Brain pericyte (primary cell): ENCODE measurements around the gene LDLRAD4.

ENCODE experiments used
- DNase-seq: peaks from one replicate; pipeline ENCODE4 v3.0.0-alpha.2; 2012; ENCODE audit warnings: low read depth, low spot score

The LDLRAD4 gene

DNA sequence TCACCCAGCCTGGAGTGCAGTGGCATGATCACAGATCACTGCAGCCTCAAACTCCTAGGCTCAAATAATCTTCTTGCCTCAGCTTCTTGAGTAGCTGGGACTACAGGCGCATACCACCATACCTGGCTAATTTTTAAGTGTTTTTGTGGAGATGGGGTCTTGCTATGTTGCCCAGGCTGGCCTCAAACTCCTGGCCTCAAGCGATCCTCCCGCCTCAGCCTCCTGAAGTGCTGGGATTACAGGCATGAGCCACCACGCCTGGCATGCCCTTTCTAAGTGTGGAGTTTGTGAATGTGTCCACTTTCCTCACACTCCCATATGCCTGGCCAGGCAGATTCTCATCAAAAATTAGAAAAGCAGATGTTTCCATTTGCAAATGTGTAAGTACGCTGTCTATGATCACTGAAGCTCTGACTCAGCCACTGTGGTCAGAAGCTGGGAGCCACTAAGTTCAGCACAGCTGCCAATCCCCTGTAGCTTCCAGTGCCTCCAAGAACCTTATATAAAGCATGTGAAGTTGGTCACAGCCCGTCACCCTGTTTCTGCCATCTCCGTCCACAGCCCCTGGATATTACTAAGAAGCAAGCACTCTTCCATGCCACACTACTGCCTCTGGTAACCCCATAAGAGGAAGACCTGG is 352.4 kb downstream of the LDLRAD4 start:
- DNase-seq, result no peak

DNA sequence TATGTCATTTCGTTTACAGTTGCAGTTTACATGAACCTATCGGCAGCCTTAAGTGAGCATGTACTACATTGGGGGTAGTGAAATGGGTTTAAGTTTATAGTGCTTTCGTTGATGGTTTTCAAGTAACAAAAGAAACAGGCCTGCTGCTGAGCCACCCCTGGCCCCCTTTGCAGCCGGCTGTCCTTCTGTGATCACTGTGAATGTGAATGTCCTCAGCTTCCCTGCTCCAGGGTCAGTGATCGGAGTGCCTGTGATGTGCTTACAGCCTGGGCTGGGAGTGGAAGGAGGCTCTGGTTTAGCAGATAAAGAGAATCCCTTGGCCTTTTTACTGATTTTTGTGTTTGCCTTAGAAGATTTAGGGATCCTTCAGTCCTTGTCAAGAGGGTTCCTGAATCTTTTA is 353.6 kb downstream of the LDLRAD4 start:
- no peak for DNase-seq

DNA sequence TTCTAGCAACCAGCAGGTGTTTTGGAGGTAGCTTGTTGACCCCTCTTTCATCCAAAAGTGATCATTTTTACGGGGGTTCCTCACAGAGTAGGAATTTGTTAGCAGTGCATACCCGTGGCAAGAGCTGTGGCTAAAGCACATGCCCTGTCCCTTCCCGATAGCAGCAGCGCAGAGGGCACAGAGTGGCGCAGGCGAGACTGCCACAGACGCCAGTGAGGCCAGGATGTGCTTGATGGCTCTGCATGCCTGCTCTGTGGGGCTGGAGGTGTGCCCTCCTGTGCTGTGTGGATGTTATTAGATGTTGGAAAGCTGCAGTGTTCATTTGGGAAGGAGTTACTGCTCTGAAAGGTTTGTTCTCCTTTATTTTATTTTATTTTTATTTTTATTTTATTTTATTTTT is 354.2 kb downstream of the LDLRAD4 start:
- no peak for DNase-seq

DNA sequence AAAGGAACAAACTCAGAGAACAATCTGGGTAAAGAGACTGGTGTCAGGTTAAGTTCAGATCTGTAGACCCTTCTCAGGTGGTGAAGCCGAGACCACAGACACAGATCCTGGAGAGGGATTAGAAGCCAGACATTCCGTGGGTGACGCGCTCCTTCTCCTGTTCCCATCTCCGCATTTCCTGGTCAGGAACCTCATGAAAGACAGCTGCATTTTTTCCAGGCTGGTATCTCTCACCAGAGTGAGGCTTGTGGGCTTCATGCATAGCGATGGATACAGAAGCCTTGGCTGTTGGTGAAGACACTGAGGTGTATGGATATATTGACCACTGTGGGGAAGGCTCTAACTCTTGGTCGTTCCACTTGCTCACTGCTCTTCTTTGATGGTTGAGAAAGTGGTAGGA is 355.2 kb downstream of the LDLRAD4 start:
- DNase-seq, result no peak

DNA sequence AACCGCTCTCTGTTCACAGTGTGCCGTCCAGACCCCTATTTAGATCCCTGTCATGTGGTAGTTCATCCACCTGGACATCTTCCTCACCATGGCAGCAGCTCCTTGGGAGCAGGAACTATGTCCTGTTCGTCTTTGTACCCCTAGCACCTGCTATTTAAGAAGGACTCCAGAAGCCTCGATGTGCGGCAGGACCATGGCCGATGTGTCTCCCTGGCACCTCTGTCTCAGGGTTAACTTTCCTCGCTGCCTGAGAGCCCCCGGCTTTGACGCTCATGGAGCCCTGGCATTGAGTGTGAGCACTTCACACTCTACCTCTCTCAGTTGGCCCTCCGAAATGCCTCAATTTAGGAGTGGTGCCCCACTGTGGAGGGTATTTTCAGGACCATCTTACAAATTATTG is 355.8 kb downstream of the LDLRAD4 start:
- DNase-seq, result no peak

DNA sequence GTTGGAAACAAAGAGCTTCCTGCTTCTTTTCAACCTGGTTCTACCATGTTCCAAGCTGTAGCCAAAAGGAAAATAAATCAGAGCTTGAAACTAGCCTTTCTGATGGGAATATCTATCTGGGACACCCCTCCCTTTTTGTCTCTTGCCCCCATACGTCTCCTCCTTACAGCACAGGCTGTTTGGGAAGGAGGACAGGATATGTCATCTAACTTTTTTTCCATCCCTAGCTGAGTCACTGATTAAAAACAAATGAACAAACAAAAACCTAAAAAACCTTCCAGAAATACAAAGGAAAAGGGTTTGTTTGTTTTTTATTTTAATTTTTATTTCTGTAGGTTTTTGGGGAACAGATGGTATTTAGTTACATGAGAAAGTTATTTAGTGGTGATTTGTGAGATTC is 356.2 kb downstream of the LDLRAD4 start:
- DNase-seq, result no peak

DNA sequence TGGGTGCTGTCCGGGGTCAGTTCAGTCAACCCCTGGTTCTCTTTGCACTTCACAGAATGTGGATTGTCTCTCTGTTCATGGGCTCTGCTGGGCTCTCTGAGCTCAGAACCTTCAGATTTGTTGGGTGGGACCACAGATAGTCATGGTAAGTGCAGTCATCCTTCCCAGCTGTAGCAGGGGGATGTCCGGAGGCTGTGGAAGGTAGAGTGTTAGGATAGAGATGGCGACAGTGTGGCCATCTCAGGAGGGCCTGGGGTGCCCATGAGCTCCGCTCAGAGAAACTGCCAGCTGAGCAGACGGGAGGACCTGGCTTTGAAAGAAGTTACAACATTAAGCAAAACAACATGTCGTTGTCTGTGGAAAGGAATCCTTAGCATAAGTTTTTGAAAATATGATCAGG is 358.0 kb downstream of the LDLRAD4 start:
- DNase-seq, result no peak

DNA sequence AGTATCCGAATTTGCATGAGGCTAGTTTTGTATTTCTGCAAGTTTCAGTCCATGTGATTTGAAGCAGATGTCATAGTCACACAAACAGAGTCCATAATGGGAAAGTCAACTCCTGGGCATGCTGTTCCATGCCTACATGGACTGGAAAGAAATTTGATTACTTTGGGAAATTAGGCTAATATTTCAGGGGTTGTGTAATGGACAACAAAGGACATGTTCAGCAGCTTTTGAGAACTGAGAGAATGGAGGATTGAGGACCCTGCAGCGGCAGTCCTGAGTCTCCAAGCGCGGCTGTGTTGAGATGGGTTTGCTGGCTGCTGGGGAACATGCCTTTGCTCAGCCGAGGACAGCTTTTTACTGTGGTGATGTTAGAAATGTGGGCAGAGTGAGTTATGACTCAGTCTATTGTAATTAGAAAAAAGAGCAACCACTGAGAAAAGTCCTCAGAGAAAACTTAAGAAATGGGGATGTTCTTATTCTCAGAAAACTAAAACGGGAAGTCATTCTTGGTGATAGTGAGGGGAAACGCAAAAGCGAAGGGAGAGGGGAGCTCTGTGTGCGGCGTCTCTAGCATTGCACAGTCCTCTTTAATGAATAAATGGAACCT is 358.6 kb downstream of the LDLRAD4 start:
- DNase-seq, result no peak

DNA sequence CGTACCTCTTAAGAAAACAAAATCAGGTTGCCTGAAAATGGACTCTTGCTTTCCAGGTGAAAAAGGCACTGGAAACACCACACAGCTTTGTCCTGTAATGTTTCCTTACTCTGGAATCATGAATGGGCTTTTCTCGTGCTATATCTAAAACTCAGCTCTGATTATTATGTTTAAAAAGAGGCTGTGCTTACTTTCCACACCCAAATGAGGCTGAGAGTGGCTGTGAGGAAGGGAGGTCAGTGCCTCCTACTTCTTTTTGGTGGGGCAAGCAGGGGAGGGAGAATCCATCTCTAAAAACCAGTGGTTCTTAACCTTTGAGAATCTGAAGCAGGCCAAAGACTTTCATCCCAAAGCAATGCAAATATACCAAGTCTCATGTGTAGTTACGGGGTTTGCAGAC is 359.2 kb downstream of the LDLRAD4 start:
- no peak for DNase-seq

DNA sequence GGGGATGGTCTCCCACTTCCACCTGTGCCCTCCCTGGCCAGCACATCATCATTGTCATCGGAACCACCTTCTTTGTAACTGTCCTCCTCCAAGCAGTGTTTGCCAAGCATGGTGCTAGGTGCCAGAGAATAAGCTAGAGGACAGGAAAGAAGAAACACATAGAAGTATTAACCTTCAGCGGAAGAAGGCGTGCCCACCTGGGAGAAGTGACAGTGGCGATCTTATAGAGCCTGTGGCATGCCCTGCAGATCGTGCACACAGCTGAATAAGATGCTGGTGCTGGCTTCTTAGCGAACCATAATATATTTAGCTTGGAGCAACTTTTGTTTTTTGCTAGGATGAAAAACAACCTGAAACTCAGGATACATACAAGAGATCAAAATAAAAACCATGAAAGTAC is 359.8 kb downstream of the LDLRAD4 start:
- no peak for DNase-seq

DNA sequence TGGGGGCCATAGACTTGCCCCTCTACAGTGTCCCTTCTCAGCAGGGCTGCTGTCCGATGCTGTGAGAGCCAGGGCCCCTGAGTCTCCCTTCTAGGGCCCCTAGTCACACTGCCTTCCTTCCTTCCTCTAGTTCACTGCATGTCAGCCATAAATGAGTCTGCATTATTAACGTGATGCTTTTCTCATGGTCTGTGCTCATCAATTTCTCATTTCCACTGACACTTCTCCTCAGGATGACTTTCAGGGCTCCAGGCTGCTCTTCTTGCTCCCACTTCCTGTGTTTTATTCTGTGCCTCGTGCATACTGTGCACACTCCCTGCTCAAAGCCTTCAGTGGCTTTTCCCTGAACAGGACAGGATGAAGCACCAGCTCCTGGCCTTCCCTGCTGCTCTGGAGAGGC is 361.3 kb downstream of the LDLRAD4 start:
- no peak for DNase-seq

DNA sequence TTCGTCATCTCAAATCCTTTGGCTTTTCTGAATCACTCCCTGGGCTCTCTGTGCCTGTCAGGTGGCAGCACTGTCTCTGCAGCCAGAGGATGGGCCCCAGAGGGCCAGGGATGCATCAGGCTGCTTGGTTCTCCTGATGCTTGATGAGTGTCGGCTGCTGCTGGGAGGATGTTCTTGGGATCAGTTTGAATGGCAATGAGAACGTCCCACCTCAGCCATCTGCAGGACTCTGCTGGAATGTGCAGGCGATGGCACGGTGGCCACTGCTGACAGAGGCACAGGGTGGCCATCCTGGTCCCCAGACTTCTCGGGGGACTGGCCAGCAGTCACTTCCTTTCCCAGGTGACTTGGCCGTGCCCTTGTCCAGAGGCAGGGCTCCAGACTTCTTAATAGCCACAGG is 361.8 kb downstream of the LDLRAD4 start:
- no peak for DNase-seq

DNA sequence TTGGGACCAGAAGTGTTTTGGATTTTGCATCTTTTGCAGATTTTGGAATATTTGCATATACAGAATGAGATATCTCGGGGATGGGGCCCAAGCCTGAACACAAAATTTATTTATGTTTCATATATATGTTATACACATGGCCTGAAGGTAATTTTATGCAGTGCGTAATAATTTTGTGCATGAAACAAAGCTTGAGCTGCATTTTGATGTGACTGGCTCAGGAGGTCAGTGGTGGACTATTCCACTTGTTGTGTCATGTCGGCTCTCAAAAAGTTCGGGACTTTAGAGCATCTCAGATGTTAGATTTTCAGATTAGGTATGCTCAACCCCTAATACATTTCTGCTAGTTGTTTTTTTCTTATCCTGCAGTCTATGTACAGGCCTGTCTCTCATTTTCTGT is 362.4 kb downstream of the LDLRAD4 start:
- no peak for DNase-seq

DNA sequence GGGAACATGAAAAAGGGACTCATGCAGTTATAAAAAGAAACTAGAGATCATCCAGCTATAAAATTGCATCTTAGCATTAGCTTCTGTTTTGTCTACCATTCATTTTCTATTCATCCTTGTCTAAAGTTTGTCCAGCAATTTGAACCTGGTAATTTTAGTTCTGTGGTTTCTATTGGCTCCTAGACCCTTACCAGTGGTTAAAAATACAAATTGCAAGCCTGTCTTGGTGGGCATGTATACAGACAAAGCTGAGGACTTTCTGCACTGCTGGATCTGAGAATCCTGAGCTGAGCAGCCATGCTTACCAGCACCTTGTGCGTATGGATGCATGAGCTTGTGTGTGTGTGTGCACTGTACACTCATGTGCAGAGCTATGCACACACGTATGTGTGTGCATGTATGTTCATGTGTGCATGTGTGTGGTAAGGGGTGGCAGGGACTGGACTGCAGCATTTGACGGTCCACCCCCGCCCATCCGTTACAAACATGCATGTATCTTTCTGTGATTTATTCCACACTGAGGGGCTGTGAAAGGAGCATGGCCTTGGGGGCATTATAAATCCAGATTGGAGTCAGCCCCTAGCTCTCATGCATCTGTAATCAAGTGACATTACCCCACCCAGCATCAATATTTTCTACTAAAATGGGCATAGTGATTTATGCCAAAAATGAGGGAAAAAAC is 363.1 kb downstream of the LDLRAD4 start:
- no peak for DNase-seq

DNA sequence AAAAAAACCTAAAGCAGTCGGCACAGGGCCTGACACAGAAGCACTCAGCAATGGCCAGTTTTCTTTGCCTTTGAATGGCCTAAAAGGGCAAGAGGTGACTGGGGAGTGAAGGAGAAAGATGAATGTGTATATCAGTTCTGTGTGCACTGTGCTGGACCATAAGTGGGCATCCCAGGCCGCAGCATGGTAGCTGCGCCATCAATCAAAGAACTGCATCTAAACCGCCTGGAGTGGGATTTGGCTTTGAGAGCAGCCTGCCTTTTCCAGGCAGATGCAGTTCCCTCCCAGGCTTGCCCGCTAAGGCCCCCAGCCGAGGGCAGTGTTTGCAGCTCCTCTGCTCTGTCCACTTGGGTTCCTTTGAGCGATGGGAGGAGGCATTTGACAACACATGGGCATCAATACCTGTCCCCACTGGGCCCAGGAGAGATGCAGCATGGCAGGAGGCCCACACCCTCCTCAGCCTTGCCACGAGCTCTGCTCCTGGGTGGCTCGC is 363.7 kb downstream of the LDLRAD4 start:
- no peak for DNase-seq

DNA sequence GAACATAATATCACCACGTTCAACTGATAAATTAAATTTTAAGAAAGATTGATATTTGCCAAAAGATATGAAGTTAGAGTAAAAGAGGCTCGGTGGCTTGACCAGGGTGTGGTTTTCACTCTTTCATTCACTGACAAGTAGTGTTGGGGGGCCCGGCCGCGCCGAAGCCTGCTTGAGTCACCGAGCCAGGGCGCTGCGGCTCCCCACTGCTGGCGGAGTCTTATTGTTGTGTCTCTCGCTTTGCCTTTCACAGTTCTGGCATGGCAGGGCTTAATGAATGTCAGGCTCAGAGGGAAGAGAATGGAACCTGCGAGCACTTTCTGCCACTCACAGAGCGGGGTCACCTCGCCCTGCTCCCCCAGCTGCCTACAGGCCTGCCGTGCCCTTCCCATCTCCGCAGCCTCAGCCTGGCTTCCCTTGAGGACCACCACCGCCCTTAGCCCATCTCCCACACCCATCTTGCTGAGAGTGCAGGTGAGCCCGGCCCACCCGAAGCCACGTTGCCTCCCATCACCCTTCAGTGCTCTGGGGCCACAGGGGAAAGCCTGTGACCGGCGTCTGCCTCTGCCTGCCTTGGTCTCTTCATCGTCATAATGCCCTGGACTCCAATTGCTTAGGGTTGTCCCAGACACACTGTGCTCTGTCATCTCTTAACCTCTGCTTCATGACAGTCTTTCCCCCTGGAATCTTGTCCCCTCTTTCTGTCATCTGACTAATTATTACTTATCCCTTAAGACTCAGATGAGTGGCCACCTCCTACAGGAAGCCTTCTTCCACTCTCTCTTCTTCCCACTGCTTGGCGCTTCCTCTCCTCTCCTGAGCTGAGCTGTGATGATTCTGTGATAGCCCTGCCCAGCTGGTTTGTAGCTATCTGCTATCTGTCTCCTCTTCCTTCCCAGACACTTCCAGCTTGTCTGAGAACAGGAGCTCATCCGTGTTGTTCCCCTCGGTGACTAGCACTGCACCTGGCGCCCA is 365.3 kb downstream of the LDLRAD4 start:
- DNase-seq, result no peak

DNA sequence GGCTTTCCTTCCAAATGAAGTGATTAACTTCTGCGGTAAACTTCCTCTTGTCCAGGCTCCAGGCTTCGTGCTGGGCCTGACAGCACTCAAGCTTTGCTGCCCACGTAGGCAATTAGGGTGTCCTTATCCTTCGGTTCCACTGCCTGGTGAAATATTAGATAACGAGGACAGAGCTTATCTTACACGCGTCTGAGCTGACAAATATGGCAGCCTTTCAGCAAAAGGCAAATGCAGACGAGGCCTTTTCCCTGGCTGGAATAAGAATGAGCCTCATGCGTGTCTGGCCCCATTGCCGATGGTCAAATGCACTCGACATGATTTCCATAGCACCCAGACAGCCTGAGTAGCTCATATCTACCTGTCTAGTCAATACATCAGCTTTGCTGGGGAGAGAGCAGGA is 366.3 kb downstream of the LDLRAD4 start:
- no peak for DNase-seq

DNA sequence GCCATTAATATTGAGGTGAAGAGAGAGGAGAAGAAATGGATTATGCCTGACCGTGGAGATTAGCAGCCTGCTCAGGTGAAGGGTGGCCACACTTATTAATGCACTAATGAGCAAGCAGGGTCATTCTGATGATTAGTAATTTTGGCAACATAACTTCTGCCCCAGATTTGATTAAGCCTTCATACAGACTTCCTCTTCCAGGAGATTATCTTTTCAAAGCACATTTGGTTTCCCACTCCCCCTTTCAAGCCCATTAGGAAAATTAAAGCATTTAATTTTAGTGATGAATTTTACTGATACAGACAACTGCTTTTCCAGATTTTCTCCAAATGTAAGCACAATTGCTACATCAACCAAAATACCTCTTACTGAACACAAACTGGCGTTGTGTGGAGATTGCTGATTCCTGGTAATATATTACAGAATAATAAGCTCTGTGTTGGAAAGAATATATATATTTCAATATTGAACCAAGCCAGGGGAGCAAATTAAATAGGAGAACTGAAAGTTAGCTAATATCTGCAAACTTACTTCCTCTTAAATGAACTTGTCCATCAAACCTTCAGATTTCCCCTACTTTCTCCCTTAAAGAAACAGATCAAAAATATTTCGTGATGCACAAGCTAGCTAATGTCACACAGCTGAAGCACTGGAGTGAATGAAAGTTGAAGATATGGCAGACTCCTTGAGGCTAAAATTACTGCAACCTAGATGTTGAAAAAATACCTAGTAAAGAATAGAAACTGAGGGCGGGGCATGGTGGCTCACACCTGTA is 367.0 kb downstream of the LDLRAD4 start:
- no peak for DNase-seq

DNA sequence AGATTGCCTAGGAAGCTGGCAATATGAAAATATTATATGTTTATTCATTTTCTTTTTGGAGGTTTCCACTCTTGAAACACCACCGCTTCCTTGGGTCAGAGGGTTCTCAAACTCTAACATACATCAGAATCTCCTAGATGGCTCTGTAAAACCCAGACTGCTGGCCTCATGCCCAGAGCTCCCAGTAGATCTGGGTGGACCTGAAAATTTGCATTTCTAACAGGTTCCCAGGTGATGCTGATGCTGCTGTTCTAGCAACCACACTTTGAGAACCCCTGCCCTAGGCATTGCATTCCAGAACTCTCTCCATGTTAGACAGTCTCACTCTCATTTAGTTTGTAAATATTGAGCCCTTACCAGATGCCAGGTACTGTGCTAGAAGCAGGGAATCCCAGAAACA is 368.4 kb downstream of the LDLRAD4 start:
- no peak for DNase-seq

DNA sequence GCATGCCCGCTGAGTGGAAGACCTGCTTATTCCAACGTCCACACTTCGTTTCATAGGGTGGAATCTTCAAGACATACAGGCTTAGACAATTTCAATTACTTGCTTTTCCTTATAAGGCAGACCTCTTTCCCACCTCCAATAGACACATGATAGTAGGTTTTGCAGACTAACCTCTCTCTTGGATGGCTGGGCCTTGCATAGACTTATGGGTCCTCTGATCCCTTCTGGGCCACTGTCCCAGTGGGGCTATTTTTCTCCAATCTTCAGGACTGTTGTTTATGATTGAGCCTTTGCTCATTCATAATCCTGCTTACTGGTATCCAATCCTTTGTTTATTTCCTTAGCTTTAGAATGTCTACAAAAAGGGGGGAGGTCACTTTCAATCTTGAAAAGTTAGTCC is 368.9 kb downstream of the LDLRAD4 start:
- no peak for DNase-seq

DNA sequence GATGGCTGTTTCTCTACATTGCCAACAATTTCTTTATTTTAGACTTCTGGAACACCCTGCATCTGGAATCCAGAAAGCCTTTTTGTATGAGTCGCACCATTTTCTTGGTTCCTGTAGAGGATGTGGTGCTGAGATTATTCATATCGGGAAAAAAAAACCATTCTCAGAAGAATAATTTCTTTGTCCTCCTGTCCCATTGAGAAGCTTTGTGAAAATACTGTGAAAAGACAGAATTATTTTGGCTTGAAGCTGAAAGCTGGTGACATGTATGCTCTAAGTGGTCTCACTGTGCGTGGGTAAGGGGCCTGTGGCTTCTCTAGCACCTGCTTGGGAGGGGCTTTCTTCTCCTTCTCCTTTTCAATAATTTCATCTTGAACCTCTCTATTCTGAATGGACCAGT is 369.4 kb downstream of the LDLRAD4 start:
- DNase-seq, result no peak
